ENCODE measurements around the gene MAML2.

The MAML2 gene

DNA sequence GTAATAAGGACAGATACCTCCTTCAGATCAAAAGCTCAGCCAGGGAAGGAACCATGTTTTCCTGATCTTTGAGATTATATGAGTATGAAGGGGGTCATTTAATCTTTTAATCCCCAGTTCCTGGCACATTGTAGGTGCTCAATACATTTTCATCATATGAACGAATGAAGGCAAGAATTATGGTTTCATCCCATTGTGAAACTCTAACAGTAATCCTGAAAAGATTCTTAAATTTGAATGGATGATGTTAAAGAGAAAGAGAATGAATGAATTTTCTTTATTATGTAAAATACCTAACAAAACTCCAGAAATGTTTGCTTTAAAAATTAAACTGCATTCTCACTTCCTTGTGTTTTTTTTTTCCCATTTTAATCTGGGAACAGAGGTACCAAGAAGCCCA is 256.9 kb downstream of the MAML2 start:
- no peak for DNase-seq

- no peak for DNase-seq
Observed at GRCh38 chr11:96085319-96085930, 257.6 kb downstream of the MAML2 start.

DNA sequence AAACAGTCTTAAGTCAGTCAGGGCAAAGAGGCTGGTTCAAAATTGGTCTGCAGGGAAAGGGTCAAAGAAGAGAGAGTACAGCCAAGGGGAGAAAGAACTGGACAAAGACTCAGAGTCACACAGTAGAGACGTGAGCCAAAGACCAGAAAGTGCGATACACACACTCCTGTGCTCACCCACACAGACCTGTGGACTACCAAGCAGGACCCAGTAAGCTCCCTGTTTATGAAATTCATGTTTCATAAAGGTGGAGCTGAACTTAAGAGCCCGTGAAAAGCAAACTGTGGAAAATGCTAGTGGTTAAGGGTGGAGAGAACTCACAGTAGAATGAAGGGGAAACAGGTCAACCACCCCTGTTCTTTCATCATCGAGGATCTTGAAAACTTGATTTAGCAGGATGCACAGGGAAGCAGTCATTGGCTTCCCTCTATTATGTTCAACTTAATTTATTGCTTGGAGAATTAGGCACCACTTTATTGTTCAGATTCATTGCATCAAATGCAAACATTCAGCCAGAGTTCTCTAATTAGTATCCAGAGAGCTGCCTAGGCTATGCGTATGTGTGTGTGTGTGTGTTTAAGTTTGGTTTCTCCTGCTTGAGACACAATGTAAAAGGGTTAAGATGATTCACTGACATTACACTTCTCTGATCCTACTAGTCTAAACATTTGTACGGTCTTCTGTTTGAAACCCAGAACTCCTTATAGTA is 258.2 kb downstream of the MAML2 start:
- no peak for DNase-seq

- no peak for DNase-seq
Observed at GRCh38 chr11:96082936-96083335, 260.1 kb downstream of the MAML2 start.

DNA sequence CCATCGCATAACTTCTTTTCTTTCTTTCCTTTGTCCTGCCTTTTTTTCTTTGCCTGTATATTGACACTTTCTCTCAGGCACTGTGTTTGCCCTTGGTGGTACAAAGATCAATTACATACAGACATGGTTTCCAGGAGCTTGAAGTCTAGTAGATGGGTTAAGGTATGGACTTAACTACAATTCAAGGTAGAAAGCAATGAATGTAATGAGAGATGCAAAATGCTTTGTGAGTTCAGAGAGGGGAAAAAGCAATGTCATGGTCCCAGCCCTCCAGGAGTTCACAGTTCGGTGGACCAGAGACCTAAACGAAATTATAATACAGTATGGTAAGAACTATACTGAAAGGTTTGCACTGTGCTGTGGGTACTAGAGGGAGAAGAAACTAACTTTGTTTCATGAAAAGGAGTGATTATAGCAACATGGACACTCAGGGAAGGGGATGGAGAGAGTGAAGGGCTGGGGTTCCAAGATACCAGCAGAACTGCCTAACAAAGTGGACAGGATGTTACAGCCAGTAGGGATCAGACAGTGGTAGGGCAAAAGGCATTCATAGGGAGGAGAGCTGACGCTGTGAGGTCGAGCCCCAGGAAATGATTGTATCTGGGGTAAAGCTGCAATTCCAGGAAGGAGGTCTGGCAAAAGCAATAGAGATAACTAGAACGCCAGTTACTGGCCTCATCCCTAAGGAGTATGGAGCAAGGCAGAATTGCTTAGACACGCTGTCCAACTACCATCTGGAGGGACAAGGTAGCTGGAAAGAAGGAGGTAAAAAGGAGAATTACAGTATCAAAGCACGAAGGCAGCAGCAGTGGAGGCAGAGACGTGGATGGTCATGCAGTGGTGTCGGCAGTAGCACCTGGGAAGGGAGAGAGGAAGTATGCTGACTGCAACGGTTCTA is 260.7 kb downstream of the MAML2 start:
- DNase-seq = no peak

DNA sequence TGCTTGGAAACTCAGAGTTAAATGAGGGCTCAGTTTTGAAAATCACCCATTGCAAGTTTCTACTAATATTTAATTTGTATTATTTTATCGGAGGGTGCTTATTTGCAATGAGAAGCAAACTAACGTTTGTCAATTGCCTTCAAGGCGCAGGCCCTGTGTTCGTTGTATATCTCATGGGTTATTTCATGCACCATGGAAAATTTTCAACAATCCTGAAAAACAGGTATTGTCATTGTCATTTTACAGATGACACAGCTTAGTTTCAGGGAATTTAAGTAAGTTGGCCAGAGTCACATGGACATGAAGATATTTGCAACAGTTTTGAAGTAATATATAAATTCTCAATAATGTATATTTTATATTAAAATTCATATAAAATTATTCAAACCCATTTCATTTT is 261.4 kb downstream of the MAML2 start:
- no peak for DNase-seq

DNA sequence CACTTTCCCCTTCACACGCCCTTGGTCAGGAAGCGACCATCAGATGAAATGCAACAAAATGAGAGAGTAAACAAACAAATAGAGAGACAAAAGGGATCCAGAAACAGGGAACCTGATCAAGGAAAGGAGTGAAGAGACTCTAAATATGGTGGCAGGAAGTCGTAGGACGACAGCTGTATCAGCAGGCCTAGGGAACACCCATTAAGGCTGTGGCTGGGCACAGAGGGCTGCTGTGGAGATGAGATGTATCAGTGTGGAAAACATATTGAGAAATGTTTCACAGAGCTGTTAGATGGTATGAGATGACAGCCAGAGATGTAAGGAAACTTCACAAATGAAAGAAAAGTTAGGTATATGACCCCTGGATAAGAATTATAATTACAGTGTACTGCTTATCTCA is 263.3 kb downstream of the MAML2 start:
- no peak for DNase-seq

- DNase-seq = no peak
Observed at GRCh38 chr11:96075532-96075959, 267.4 kb downstream of the MAML2 start.

GRCh38 chr11:96074551-96075310 is 268.3 kb downstream of the MAML2 start:
- no peak for DNase-seq

- no peak for DNase-seq
Observed at GRCh38 chr11:96073536-96073935, 269.5 kb downstream of the MAML2 start.

- DNase-seq = no peak
Observed at GRCh38 chr11:96072592-96072991, 270.4 kb downstream of the MAML2 start.

GRCh38 chr11:96070453-96070852 is 272.5 kb downstream of the MAML2 start:
- no peak for DNase-seq

DNA sequence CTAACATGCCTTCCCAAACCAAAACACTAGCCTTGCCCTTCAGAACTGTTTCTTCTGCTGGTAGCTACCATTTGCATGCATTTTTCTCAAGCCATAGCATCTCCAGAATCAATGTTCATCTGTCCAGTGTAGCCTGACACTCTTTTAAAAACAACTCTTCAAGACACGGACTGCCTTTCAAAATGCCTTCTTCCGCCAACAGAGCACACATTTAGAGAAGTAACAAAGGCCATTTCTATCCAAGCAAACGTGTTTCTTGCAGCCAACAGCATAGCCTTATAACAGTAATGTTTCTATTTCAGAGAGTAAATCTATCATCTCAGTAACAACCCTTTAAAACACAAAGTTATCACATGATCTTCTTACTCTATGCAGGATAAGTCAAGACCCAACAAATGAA is 275.8 kb downstream of the MAML2 start:
- no peak for DNase-seq

- DNase-seq = no peak
Observed at GRCh38 chr11:96065379-96065778, 277.6 kb downstream of the MAML2 start.

GRCh38 chr11:96063886-96064285 is 279.1 kb downstream of the MAML2 start:
- DNase-seq = no peak

DNA sequence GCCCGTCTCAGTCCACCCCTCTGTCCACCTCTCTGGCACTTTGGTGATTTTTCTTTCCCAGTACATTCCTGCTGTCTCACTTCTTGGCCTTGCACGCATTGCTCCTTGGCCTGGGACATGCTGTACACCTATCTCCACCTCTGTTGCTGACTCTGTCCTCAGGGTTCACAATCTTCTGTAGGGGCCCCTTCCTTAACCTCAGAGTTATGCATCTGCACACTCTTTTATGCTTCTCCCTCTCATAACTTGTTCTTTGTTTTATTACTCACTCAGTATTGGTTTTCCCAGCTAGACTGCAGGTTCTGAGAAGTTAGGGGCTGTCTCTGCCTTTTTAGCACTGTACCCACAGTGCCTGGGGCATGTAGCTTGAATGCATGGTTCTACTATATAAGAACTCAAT is 279.9 kb downstream of the MAML2 start:
- no peak for DNase-seq

DNA sequence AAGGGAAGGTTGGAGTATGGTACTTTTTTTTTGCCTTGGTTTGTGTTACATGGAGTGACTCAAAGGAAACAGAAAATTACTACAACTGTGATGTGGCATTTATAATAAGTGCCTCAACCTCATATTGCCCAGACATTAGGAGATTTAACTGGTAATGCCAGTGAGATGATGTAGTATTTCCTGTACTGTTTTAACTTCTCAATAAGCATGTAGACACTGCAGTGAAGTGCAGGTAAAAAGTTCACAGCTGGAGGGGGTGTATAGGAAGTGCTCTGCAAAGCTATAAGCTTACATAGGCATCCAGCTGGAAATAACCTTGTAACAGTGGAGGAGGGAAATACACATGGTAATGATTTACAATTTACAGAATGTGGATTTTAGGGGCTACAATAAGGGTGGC is 280.9 kb downstream of the MAML2 start:
- no peak for DNase-seq

- DNase-seq = no peak
Observed at GRCh38 chr11:96061730-96062129, 281.3 kb downstream of the MAML2 start.

- DNase-seq = no peak
Observed at GRCh38 chr11:96061069-96061468, 281.9 kb downstream of the MAML2 start.

DNA sequence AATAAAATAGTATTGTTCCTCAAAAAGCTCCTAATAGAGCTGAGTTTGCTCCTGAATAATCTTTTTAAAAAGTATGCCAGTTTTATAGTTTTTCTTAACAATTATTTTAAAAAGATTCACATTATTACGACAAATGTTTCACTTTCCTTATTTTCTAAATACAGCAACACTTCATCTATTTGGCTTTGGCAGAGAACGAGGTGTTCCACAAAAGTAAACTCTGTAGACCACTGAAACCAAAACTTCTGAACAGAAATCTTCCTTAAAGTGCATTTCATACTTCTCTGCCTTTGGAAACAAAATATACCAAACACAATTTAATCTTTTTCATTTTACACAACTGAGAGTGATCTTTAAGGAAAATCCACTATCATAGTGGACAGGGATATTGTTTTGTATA is 285.5 kb downstream of the MAML2 start:
- no peak for DNase-seq

DNA sequence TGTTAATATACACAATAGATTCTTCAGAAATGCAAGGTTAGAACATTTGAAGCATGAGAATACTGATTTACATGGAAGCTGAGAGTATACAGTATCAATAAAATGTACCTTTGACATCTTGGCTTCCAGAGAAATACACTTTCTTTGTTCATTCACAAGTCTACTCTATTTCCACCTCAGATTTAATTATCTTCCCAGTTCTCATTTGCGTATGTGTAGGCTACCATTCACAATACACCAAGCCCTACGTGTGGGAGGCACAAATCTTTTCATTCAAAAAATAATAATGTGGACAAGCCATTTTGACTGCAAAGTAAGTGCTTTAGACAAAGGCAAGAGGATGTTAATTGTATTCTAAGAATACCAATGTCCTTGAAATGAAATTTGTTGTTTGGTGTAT is 286.4 kb downstream of the MAML2 start:
- DNase-seq = no peak

DNA sequence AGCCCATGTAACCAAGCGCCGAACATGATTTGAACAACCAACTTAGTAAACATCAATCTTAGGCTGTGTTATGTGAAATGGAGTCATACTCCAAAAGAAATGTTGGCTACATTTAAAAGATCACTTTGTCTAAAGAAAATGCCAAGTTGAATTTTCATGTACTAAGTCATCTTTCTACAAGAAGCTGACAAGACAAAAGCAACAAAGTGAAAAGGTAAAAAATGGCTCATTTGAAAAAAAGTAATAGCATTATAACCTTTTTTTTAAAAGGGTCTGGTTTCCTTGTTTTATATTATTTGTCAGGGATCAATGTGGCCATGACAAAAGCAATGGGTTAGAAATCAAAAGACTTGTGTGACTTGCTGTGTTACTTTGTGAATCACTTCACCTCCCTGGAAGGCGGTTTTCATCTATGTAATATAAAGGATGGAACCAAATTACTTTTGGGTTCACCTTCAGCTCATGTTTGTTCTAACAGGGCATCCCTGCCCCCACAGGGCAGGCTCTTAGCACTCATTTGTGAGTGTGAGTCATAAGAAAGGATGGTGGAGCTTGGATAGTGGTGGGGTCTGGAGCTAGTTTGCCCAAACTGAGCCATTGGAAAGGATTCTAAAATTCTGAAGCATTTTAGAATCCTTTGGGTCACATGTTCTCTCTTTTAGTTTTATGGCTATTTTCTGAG is 287.1 kb downstream of the MAML2 start:
- no peak for DNase-seq
